Renal pelvis (tissue), 12 donors: ENCODE results near the gene OR6C68. TPM values are rescaled to one million over a fixed set of nuclear protein-coding genes. Genes with fewer than 3 reads are reported as not detected.
"Not testable (repeated sequence)": the region's sequence is repeated elsewhere in the genome, so short reads cannot be mapped to it uniquely, and the experiment has no call there.

ENCODE experiments used
- DNase-seq: peaks from one replicate; pipeline ENCODE4 v3.0.0-alpha.2; 2013
- long read RNA-seq, 16 experiments: transcript quantifications; one replicate each; lab custom pipeline, GENCODE V29; 2026
- polyA plus RNA-seq, 3 donors: library from polyadenylated mRNA; unstranded; fragments of 120-200 nt; gene quantifications; one replicate each; pipeline ENCODE4 v1.2.1, GENCODE V29; 2013; ENCODE audit not compliant: insufficient read length in 3 of 3

Gene OR6C68
- polyA plus RNA-seq = not detected
- long read RNA-seq, donor 1 = 0 reads
- long read RNA-seq, donor 2 = 0 reads
- long read RNA-seq, donor 3 = 0 reads
- long read RNA-seq, donor 4 = 0 reads
- long read RNA-seq, donor 5 = 0 reads
- long read RNA-seq, donor 6 = 0 reads
- long read RNA-seq, donor 7 = 0 reads
- long read RNA-seq, donor 8 = 0 reads
- long read RNA-seq, donor 9 = 0 reads
- long read RNA-seq, donor 10 = 0 reads
- long read RNA-seq, donor 11 = 0 reads
- long read RNA-seq, donor 12 = 0 reads
- long read RNA-seq, donor 13 = 0 reads
- long read RNA-seq, donor 14 = 0 reads
- long read RNA-seq, donor 15 = 0 reads
- long read RNA-seq, donor 16 = 0 reads

DNA sequence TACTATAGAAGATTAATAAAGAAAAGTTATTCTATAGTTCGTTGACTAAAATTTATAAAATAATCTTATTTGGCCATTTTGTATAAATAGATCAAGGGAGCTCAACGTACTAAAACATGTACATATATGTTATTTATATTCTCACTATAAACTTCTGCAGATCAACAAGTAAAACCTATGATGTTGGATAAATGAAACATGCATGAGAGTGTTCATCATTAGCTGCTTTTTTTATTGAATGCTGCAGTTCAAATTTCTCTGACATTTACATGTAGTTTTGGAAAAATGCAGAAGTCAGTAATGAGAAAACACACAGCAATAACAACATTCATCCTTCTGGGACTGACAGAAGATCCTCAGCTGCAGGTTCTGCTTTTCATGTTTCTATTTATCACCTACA, at the start of gene OR6C68:
Gene OR6C68, plus strand, starts transcription at position 301 of the 400 bp plus-strand sequence. Its CDS starts 0 bp downstream, at position 301.
- no peak for DNase-seq

DNA sequence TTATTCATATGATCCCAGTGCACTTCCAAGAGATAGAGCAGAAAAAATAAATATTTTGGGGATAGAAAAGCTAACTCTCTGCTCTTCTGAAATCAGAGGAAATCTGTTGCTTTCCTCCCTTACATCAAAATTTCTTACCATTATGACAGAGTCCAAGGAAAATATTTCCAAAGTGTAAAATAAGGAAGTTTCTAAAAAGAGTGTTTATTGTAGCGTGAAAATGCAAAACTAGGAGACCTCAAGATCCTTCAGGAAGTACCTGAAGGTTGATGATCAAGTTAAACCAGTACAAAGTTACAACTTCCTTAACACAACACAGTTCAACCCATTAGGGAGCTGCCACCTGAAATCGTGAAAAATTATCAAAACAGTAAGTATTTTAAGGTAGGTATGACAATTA, 48.4 kb upstream of the OR6C68 start, which contains the start of gene OR6C2:
Gene OR6C2, plus strand, starts transcription at position 301 of the 400 bp plus-strand sequence. CDS start 8,138 bp downstream, outside the sequence.
- DNase-seq = no peak

DNA sequence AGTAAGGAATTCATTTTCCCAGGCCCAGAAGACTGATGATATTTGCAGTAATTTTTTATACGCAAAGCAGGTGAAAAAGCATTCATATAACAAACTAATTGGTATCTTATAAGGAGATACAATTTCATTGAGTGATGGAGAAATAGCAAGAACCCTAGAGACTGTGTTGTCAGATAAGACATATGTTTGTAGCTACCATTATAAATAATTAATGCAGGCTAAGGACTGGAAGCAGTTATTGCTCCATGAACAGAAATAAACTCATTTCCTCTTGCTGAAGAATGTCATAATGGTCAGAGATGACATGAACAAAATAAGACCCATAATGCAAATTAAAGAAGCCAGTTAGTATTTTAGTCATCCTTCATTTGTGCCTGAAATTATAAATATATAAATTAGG, 46.8 kb upstream of the OR6C68 start:
- DNase-seq = no peak

DNA sequence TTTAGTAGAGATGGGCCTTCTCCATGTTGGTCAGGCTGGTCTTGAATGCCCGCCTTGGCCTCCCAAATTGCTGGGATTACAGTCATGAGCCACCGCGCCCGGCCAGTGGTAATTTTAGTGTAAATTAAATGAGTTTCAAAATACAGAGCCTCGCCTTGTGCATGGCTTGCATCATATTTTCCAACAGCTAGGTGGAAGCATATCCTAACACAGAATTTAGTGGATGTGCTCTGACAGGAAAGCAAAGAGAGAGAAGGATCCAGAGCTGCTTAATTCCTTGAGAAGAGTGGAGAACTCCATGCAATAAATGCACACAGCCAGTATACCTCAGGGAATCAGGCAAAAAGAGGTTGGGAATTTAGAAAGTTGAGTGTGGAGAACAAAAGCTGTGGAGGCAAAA, 45.9 kb upstream of the OR6C68 start:
- no peak for DNase-seq

DNA sequence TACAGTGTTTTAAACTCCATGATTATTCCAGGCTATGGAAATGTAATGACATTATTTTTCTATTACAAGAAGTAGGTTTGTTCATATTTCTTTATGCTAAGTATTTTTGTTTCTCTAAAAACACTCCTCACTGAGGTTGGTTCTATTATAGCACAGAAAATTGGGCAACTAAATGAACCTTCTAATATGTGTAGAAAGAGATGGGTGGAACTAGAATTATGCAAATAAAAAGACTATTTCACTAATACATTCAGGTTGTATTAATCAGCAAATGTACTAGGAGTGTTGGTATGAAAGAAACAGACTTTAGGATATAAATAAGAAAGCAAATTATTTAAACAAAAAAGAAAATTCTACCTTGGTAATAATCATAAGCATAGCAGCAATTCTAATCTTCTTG, 43.4 kb upstream of the OR6C68 start:
- DNase-seq = no peak

DNA sequence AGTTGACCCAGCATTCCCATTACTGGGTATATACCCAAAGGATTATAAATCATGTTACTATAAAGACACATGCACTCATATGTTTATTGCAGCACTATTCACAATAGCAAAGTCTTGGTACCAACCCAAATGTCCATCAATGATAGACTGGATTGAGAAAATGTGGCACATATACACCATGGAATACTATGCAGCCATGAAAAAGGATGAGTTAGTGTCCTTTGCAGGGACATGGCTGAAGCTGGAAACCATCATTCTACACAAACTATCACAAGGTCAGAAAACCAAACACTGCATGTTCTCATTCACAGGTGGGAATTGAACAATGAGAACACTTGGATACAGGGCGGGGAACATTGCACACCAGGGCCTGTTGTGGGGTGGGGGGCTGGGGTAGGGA, 27.3 kb upstream of the OR6C68 start:
- not testable (repeated sequence) for DNase-seq

DNA sequence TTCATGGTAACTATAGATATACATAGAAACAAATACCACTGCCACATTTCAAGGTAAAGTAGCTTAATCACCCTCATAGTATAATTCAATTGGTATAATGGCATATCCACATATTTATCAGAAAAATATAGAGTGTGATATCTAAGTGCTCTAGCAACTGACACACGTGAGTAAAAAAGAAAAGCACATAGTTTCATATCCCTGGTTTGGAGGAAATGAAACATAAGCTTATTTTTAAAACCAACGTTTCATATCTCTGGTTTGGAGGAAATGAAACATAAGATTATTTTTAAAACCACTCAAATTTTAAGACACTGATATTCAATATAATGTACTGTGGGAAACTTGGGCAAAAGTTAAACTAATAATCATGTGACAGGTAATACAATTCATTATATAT, 24.3 kb upstream of the OR6C68 start:
- no peak for DNase-seq

DNA sequence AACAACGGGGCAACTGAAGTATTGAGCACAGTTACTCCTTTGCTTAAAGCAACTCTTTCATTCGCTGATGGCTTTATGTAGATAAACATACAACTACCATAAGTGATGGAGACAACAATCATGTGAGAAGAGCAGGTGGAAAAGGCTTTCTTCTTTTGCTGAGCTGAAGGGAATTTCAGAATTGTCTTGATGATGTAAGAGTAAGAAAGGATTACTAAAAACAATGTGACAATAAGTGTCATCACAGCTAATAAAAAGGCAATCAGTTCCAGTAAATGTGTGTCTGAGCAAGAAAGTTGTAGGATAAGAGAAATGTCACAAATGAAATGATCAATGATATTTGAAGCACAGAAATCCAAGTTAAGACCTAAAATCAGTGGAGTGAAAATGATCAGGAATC, 22.9 kb upstream of the OR6C68 start:
- no peak for DNase-seq

DNA sequence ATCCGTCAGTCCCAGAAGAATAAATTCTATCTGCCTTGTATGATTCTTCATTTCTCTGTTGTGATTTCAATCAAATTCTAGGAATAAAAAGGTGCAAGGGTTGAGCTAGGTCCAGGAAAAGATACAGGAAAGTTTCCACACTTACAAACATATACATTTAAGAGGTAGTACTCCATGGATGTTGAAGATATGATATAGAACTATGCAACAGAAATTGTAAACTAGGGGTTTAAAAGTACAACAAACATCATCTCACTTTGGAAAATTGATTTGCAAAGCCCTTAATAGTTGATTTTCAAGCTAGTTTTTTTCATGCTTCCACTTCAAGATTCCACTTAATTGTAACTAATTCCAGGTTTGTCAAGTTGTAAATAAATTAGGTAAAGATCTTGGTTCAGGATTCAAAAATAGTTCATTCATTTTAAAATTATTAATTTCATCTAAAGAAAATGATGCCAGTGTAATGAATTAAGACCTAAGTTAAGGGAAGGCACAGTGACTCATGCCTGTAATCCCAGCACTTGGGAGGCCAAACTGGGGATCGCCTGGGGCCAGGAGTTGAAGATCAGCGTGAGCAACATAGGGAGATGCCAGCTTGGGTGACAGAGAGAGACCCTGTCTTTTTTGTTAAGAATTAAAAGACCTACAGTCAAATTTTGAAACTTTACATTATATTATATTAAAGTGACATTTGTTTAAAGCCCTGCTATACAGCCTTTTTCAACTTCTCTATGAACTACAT, 21.9 kb upstream of the OR6C68 start, which contains the start of gene OR6C70:
Gene OR6C70, minus strand, starts transcription at position 51 of the 742 bp plus-strand sequence. Its CDS starts 0 bp downstream, at position 51.
- DNase-seq = no peak

DNA sequence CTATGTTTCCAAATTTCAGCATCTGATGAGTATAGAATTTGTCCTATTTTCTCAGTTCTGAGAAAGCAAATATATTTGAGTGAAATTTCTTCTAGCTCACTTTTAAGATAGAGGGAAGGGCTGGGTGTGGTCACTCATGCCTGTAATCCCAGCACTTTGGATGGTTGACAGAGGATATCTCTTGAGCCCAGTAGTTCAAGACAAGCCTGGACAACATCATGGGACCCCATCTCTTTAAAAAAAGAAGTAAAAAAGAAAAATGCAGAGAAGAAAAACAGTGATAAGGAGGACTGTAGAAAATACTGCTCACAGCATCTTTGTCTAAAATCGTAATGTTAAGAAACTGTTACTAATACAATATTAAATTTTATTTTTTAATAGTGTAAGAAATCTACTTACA, 19.9 kb upstream of the OR6C68 start:
- no peak for DNase-seq

DNA sequence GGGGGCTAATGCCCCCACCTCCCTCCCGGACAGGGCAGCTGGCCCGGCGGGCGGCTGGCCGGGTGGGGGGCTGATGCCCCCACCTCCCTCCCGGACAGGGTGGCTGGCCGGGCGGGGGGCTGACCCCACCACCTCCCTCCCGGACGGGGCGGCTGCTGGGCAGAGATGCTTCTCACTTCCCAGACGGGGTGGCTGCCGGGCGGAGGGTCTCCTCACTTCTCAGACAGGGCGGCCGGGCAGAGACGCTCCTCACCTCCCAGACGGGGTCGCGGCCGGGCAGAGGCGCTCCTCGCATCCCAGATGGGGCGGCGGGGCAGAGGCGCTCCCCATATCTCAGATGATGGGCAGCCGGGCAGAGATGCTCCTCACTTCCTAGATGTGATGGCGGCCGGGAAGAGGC, 13.0 kb upstream of the OR6C68 start:
- not testable (repeated sequence) for DNase-seq

DNA sequence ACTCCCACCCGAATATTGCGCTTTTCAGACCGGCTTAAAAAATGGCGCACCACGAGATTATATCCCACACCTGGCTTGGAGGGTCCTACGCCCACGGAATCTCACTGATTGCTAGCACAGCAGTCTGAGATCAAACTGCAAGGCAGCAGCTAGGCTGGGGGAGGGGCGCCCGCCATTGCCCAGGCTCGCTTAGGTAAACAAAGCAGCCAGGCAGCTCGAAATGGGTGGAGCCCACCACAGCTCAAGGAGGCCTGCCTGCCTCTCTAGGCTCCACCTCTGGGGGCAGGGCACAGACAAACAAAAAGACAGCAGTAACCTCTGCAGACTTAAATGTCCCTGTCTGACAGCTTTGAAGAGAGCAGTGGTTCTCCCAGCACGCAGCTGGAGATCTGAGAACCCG, 7.9 kb upstream of the OR6C68 start:
- DNase-seq = not testable (repeated sequence)

DNA sequence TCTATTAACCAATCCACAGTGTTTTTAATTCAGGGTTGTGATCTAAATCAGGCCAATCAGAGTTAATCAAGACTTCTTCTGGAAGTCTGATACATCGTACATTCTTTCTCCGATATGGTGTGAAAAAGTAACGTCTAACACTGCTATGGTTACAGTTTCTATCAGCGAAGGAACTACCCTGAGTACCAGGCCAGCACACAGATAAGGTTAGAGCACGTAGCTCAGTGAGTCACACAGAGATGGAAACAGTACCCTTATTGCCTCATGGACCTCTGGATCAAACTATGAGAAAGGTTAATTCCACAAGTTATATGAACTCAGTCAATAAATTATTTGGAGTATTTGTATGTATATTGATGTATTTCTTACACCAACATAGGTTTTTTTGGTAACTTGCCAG, 3.3 kb downstream of the OR6C68 start:
- DNase-seq = no peak

DNA sequence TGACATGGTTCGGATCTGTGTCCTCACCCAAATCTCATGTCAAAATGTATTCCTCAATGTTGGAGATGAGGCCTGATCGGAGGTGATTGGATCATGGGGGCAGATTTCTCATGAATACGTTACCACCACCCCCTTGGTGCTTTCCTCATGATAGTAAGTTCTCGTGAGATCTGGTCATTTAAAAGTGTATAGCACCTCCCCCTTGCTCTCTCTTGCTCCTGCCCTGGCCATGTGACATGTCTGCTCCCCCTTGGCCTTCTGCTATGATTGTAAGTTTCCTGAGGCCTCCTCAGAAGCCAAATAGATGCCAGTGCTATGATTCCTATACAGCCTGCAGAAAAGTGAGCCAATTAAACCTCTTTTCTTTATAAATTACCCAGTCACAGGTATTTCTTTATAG, 7.1 kb downstream of the OR6C68 start:
- DNase-seq = no peak

DNA sequence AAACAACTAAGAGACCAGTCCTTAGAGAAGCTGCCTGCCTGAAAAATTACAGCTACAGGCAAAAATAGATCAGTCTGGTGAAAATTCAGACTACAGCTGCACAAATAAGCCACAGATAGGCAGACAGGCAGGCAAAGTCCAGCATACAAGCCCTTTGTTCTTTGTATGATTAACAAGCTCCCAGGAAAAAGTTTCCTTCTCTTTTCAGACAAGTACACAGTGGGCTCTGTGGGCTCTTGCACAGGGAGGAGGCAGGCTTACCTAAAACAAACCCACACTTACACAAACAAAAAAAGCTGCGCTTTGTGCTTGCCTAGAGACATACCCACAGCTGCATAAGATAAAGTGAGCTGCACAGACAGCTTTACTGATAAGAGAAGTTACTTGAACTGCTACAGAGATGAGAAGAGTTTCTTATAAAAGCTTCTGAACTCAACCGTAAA, 7.7 kb downstream of the OR6C68 start:
- peak; percentile 14 for DNase-seq

DNA sequence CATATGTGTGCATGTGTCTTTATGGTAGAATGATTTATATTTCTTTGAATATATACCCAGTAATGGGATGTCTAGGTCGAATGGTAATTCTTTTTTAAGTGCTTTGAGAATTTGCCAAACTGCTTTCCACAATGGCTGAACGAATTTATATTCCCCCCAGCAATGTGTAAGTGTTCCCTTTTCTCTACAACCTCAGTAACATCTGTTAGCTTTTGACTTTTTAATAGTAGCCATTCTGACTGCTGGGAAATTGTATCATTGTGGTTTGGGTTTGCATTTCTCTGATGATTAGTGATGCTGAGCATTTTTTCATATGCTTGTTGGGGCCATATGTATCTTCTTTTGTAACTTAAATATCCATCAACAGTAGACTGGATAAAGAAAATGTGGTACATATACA, 9.4 kb downstream of the OR6C68 start:
- DNase-seq = no peak

DNA sequence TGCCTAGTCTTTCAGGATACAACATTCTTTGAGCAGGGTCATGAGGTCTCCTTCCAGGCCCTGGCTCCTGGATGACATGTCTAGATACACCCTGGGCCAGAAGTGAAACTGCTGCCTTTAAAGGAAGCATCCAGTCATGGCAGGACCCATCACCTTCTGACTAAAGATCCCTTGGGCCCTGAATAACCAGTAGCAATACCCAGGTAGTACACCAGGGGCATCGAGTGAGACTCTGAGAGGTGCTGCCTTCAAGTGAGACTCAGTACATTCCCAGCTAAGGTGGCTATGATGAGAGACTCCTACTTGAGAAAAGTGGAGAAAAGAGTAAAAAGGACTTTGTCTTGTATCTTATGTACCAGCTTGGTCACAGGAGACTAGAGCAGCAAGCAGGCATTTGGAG, 23.5 kb downstream of the OR6C68 start:
- no peak for DNase-seq

DNA sequence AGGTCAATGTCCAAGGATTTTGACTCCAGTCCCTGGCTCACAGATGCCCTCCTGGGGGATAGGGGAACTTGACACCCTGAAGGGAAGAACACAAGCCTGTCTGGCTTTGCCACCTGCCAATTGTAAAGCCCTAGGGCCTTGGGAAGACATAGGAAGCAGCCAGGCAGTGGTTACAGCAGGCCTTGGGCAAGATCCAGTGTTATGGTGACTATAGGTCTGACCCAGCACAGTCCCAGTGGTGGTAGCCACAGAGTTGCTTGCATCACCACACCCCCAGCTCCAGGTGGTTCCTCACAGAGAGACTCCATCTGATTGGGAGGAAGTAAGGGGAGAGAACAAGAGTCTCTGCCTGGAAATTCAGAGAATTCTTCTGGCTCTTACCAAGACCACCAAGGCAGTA, 24.2 kb downstream of the OR6C68 start:
- no peak for DNase-seq

Other genes starting within 250 kb of the OR6C68 start
- gene OR6C74, start 247.8 kb upstream of the OR6C68 start, polyA plus RNA-seq = not detected
- gene OR6C6, start 195.8 kb upstream of the OR6C68 start, polyA plus RNA-seq = under 1 TPM in 1 of 3 donors, not detected in 2; 0.19 TPM
- gene OR6C1, start 178.0 kb upstream of the OR6C68 start, polyA plus RNA-seq = not detected
- not detected for gene OR6C3, start 161.6 kb upstream of the OR6C68 start, polyA plus RNA-seq
- under 1 TPM in 1 of 3 donors, not detected in 2; 0.09 TPM for gene OR6C75, start 129.4 kb upstream of the OR6C68 start, polyA plus RNA-seq
- not detected for gene OR6C65, start 91.8 kb upstream of the OR6C68 start, polyA plus RNA-seq
- not detected for gene OR6C76, start 66.1 kb upstream of the OR6C68 start, polyA plus RNA-seq
- gene OR6C2, start 48.3 kb upstream of the OR6C68 start, polyA plus RNA-seq = not detected
- gene OR6C70, start 22.2 kb upstream of the OR6C68 start, polyA plus RNA-seq = not detected
- under 1 TPM in 1 of 3 donors, not detected in 2; 0.04 TPM for gene OR6C4, start 57.2 kb downstream of the OR6C68 start, polyA plus RNA-seq
- gene OR2AP1, start 80.1 kb downstream of the OR6C68 start, polyA plus RNA-seq = not detected
- not detected for gene OR10P1, start 144.5 kb downstream of the OR6C68 start, polyA plus RNA-seq
- 10 to 100 TPM; 38.2 to 43.3 (median 38.9) TPM for gene ITGA7, start 215.5 kb downstream of the OR6C68 start, polyA plus RNA-seq
- gene BLOC1S1, start 223.7 kb downstream of the OR6C68 start, polyA plus RNA-seq = 100 to 1,000 TPM; 114 to 141 (median 120) TPM
- gene RDH5, start 228.0 kb downstream of the OR6C68 start, polyA plus RNA-seq = 10 to 100 TPM; 22.2 to 41.6 (median 41.4) TPM
- 100 to 1,000 TPM; 637 to 739 (median 680) TPM for gene CD63, start 236.6 kb downstream of the OR6C68 start, polyA plus RNA-seq